Left kidney (tissue), 8 donors: ENCODE measurements around the gene TFF2. TPM values are rescaled to one million over a fixed set of nuclear protein-coding genes. Genes with fewer than 3 reads are reported as not detected.

Experiments
- DNase-seq: peaks from one replicate; pipeline ENCODE4 v3.0.0-alpha.2; 2013
- long read RNA-seq, 8 donors: transcript quantifications; one replicate each; lab custom pipeline, GENCODE V29; 2026
- polyA plus RNA-seq: library from polyadenylated mRNA; unstranded; fragments of 120-200 nt; gene quantifications from one replicate; pipeline ENCODE4 v1.2.1, GENCODE V29; 2013; ENCODE audit not compliant: insufficient read length

TFF2 gene, protein sequence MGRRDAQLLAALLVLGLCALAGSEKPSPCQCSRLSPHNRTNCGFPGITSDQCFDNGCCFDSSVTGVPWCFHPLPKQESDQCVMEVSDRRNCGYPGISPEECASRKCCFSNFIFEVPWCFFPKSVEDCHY
- not detected for polyA plus RNA-seq
- long read RNA-seq, donor 1: 0 reads
- long read RNA-seq, donor 2: 0 reads
- long read RNA-seq, donor 3: 0 reads
- long read RNA-seq, donor 4: 0 reads
- long read RNA-seq, donor 5: 0 reads
- long read RNA-seq, donor 6: 0 reads
- long read RNA-seq, donor 7: 0 reads
- long read RNA-seq, donor 8: 0 reads

DNA sequence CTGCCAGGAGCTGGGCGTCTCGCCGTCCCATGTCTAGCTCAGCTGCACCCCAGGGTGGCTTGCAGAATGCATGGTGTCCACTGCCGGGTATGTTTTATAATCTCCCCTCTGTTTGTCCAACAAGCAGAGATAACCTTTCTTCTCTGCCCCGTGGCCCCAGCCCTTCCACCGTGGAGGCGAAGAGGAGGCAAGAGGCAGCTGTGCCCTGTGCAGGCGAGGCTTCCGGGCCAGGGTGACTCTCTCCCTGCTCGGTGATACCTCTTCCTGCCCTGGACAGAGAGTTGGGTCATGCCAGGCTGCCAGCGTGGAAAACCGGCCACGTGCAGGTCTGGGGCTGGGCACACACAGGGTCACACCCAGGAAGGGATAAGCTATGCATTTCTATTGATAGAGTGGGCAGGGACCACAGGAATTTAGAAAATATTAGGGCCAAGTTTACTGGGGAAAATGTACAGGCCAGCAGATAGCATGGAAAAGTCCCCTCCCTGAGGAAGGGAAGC is at the start of gene TFF2:
TFF2 (minus strand) TSS at position 68 of the 500 bp plus-strand sequence; CDS start at position 31, 37 bp downstream.
- no peak for DNase-seq

DNA sequence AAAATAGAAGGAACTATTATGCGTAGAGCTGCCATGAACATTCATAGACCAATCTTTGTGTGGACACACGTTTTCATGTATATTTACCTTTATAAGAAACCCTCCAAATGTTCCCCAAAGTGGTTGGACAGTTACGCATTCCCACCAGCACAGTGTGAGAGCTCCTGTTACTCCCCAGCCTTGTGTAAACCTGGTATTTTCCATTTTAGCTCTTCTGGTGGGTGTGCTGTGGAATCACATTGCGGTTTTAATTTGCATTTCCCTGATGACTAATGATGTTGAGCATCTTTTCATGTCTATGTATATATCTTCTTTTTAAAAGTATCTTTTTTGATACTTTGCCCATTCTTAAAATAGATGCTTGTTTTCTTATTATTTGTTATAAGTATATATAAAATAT is 49.7 kb upstream of the TFF2 start:
- DNase-seq: no peak

DNA sequence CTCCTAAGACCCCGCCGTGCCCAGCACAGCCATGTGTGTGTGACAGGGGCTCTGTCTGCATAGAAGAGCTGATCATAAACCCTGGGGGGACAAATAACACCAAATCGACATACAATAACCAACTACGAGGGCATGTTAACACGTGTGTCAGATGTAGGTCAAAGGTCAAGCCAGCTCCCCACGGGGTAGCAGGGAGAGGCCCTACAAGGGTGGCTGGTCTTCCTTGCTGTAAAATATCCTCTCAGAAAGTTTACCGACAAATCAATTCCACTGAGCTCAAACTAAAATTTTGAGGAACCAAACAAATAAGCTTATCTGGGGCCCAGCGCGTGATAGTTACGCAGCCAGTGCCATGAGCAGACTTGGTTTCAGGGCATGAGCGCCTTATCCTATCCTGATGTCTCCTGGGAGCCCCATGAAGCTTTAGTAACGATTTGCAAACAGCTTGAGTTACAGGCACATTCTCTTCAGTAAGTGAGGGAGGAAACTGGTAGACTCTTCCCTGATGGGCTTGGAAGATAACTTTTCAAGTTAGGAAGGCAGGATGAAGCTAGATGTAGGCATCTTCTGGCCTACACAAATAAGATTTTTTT is 47.7 kb upstream of the TFF2 start:
- no peak for DNase-seq

DNA sequence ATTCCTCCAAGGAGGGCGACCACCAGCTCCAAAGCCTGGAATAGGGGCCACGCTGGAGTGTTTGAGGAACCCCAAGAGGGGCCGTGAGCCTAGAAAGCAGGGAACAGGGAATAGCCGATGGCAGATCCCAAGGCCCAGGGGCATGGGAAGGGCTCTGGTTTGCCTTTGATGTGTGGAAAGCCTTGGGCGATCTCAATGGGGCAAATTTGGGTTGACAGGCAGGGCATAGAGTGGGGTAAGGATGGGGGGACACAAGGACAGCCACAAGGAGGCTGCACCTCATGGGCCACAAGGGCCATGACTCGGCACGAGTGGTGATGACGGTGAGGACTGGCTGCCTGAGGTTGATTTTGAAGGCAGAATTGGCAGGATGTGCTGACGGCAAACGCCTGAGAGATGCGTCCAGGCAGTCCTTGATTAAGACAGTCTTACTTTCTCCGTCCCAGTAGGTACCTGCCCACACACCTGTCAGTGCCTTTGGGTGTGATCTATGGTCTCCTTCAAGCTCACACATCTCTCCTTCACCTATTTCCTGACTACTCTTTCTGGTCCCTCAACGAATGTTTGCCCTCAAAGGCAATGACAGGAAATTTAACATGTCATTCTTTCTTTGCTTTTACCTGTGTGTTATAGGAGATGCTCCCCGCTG is 47.1 kb upstream of the TFF2 start:
- DNase-seq: no peak

DNA sequence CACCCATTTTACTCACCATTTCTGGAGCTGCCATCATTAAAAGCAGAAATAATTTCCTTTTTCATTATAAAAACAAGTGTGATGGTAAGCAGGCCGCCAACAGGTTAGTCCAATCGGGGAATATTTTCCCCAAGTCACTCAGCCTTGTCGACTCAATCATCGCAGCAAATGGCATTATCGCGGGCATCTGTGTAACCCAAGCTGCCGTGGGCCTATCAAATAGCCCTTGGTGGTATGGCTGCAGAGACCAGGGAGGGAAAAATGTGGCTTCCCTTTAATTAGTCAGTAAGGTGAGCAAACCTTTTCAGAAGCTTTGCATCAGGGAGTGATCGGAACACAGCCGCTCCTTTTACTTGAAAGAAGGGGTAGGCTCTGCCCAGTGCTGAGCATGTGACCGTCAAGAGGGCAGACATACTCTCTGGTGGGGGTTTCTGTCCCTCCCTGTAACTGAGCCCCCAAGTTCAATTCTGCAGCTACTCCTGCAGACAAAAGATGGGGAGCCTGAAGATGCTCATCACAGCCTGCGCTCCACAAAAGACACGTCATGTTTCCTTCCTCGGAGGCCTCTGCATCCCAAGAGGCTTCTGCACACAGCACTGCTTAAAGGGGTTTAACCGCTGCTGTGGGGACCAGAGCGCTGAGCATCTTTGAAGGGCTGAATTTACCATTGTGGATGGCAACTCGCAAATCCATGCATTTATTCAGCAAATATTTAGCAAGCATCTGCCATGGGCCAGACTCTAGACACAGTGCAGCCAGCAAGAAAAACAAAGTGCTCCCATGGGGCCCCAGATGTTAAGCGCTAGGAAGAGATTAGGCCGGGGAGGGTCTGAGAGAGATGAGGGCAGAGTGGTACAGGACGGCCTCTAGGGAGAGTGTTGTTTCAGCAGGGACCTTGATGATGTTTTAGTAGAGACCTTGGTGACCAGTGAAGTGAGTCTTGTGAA is 46.3 kb upstream of the TFF2 start:
- DNase-seq: no peak

DNA sequence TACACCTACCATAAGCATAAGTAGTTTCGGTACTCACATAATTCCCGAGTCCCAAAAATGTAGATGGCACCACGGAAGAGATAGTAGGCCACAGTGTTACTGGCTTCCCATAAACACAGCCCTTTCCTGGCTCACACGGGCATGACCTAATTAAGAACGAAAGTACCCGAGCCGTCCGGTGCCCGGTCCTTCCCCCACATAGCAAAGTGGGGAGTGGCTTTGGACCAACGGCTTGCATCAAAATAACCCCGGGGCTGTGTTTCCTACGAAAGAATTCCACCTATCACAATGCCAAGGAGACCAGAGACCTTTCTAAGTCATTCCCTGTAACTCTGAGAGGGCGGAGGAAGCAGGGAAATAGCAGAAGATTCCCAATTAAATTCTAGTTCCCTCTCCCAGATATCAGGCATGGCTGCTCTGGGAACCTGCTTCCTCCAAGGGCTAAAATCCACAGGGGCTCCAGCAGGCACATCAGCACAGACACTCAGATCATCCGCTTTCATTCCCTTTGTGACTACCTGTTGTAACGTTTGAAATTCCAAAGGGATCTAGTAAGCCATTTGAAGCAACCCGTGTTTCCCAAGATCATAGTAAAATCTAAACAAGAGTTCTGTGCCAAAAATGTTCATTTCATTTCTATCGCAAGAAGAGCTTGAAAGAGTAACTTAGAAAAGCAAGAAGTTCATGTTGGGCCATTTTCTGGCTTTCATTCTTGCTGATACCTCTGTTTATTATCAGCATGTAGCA is 45.3 kb upstream of the TFF2 start, which contains the start of gene TMPRSS3:
TMPRSS3 (minus strand) TSS at position 148 of the 747 bp plus-strand sequence. CDS start 635 bp downstream, outside the sequence.
- peak; percentile 50 for DNase-seq

DNA sequence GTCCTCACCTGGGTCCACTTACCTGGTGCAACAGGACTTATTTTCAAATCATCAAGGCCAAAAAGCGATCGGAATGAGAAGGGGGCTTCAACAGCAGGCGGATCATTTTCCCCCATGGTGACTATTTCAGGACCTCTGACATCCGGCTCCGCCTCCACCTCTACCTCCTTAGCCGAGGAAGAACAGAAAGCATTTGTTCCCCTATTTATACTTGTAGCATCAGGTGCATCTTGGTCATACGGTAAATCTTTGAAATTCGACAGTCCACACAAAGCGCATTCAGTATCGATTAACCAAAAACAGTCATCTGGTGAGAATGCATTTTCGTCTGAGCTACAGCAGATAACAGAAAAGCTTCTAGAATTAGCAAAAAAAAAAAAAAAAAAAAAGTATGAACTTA is 44.5 kb upstream of the TFF2 start:
- DNase-seq: no peak

DNA sequence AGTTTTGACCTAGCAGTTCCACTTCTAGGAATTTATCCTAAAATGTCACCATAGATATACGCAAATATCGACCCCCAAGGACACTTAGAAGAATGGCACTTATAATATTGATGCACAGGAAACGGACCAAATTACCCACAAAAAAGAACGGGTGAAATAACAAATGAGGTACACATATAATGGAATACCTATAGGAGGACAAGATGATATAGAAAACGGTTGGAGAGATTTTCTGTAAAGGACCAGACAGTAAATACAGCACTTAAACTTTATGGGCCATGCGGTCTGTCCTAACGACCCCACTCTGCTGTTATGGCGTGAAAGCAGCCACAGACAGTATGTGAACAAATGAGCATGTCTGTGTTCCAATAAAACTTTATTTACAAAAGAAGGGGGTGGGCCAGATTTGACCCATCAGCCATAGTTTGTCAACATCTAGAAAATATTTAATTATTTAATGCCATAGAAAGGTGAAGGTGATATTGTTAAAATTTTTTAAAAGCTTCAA is 42.7 kb upstream of the TFF2 start:
- DNase-seq: no peak

DNA sequence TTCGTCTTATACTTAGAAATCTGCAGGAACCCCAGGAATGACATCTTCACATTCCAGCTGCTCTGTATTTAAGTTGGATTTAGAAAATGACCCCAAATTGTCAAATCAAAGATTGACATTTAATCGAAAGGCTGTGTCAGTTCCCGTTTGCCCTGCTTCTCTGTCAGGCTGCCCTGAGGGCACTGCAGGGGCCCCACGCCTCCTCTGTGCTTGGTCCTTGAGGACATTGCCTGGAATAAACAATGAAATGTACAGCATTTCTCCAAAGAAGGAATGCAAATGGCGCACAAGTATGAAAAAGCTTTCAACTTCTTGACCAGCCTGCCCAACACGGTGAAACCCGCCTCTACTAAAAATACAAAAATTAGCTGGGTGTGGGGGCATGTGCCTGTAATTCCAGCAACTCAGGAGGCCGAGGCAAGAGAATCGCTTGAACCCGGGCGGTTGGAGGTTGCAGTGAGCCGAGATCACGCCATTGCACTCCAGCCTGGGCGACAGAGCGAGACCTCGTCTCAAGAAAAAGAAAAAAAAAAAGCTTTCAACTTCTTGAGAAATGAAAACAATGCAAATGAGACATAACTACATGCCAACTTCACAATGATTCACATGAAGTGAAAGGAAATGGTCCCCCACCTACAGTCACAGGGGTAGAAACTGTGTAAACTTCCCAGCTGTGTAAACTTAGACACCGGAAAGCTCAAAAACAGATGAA is 42.1 kb upstream of the TFF2 start:
- no peak for DNase-seq

DNA sequence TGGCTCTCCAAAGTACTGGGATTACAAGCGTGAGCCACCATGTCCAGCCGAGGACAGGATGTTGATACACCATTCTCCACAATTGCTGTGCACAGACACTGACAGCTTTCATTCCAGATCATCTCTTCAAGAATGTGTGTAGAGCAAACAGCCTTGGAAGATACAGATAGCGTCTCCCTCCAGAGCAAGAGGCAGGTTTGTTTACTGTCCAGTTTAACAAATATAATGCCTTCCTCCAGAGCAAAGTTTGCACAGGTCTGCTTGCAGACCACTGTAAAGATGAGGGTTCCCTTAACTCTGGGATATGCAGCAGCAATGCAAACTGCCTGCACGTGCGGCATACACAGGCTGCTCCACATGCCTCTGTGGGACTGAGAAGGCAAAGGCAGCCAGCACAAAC is 40.5 kb upstream of the TFF2 start:
- no peak for DNase-seq

DNA sequence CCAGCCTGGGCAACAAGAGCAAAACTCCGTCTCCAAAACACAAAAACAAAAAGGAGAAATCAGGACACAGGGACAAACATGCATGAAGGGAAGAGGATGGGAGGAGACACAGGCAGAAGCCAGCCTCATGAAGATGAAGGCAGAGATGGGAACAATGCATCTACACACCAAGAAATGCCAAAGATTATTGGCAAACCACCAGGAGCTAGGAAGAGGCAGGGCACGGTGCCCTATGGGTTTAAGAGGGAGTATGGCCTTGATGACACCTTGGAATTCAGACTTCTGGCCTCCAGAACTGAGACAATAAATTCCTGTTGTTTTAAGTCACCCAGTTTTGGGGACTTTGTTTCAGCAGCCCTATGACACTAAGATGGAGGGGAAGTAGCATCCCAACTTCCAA is 39.9 kb upstream of the TFF2 start:
- DNase-seq: no peak

DNA sequence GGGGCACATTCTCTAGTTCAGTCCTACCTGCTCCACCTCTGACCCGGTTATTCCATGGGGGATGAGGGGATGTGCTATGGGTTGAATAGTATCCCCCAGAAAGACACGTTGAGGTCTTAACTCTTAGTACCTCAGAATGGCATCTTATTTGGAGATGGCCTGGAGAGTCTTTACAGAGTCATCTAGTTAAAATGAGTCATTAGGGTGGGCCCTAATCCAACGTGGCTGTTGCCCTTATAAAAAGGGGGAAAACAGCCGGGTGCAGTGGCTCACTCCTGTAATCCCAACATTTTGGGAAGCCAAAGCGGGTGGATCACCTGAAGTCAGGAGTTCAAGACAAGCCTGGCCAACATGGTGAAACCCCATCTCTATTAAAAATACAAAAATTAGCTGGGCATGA is 39.4 kb upstream of the TFF2 start:
- no peak for DNase-seq

DNA sequence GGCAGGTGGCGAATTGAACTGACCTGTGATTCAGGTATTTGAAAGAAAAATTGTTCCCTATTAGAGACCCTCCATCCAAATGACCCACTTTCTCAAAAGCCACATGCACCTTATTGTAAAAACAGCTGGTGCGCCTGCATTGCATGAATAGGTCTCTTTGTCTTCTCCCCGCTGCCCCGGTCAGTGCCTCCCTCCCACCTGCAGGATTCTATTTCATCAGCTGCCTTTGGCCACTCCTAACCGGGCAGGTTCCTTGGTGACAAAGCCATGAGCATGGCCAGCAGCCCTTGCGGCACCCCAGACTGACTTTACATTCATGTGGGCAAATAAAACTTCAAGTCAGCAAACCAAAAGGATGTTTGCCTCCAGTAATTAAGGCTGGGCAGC is 38.6 kb upstream of the TFF2 start:
- DNase-seq: peak; percentile 61

DNA sequence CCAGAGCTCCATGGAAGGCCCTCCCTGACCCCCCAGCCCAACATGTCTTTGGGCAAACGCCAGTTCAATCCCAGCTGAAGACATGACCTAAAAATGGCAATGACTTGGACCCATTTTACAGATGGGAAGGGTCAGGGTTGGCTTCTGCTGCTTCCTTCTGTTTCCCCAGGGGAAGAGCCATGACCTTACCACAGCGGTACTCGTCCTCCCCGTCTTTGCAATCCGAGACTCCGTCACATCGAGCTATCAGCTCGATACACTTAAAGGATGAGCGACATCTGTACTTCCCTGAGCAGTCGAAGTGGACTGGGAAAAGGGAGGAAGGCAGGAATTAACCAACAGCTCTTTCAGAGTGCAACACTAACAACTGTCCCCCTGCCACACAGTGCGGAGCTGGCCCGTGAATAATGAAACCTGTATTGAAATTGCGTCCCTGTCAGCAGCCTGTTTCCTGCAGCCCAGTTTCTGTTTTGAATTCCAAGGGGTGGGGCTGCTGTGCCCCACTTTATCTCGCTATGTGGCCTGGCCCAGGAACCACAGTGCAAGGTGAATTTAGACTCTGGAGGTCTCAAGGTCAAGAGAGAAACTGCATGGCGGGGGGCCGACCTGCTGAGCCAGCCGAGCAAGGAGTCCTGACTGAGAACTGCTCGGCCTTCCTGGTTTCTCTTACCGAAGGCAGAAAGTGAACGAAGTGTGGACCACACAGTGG is 38.1 kb upstream of the TFF2 start:
- DNase-seq: no peak

DNA sequence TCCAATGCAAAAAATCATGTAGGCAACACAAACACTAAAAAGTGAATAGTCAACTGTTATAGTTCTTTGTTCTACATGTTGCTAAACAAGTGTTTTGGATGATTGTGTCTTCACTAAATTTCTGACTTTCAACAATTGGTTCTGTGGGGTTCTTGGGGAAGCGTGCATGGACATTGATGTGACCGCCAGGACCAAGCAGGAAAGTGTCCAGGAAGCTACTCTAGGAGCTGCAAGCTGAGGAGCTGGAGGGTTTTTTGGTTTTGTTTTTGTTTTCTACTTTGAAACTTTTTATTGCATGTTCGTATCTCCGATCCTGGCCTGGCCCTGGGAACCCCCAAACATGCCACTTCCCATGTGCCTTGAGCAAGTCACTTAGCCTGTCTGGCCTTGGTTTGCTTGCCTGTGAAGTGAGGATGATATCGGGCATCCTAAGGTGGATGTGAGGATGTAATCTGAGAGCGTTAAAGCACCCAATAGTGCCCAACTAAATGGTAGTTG is 37.1 kb upstream of the TFF2 start:
- no peak for DNase-seq

DNA sequence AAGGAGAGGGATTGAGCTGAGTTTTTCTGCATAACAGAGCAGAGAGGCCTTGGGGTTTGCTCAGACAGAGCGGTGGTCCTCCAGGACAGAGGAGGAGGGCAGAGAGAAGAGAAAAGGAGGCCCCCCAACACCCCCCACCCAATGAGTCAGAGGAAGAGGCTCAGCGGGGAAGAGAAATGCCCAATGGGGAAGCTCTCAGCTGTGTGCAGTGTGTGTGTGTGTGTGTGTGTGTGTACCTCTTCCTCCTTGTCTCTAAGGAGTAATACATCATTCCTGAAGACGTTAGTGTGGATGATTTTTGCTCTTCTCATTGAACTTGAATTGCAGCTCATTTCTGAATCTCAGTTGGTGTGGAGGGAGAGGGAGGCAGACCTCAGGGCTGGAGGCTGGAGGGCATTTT is 36.4 kb upstream of the TFF2 start:
- DNase-seq: no peak

DNA sequence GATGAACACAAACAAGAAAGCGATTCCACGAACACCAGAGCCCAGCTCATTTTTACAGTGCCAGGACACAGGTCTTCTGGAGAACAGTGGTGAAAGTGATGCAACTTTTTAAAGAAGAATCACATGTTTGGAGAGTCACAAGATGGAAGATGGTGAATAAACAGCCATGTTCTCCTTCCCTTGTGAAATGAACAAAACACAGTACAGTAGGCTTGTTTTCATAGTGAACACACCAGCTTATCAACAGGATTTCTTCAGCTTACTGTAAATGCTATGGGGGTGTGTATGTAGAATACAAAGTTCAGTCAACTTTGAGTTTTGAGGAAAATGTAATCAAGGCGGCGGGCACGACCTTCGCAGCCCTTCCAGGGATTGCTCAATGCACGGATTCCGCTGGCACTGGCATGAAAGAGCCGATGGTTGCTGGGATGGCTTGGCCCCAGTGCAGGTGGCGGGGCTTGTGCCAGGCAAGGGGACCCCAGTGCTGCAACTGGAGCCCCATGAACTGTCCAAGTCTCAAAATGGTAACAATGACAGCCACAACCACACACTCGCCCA is 35.3 kb upstream of the TFF2 start:
- no peak for DNase-seq

DNA sequence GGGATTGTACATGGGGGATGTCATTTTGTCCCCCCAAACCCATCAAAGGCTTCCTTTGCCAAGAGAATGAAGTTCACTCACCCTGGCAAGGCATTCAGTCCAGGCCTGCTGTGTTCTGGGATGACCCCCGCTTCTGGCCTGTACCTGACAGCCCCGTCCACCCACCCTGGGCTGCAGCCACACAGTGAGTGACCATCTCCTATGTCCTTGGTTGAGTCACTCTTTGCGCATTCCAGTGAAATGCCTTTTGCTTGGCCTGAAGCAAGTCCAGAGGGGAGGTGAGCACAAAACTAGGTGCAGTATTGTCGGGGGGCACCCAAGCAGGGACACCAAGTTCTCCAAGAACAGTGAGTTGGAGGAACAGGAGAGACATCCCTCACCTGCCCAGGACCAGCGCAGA is 34.8 kb upstream of the TFF2 start:
- no peak for DNase-seq

DNA sequence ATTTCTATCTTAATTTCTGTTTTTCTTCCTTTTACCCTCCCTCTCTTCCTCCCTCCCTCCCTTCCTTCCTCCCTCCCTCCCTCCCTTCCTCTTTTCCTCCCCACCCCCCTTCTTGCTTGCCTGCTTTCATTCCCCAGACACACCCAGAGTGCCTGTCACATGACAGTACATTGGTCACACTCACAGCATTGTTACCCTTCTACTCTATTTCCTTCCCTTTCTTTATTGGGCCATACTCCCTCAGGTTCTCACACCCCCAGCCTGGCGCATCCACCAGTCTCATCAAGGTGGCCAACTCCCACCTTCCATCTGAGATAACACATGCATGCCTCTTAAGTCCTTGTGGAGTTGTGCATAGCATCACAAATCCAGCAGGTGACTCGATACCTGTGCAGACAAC is 34.2 kb upstream of the TFF2 start:
- DNase-seq: no peak
